Thyroid gland (tissue), 4 donors: ENCODE measurements around the gene UQCR11.

ENCODE experiments used
- POLR2A ChIP-seq, 2 donors: fragments of 450-650 bp; IDR thresholded peaks; one replicate each; pipeline ENCODE4 v1.6.1; 2017; ENCODE audit warnings: antibody characterized with exemption in 2 of 2, mild to moderate bottlenecking in 2 of 2, moderate library complexity in 1 of 2
- TF ChIP-seq, protein P1 (sequence below), 6 experiments: fragments of 200-600 bp in 3 of 6; fragments of 450-650 bp in 3 of 6; sonication (generic) in 3 of 6; IDR thresholded peaks; one replicate each; pipeline ENCODE4 v1.5.1; 2016 to 2019; ENCODE audit warnings: antibody characterized with exemption in 6 of 6, mild to moderate bottlenecking in 2 of 6, inconsistent platforms in 1 of 6, moderate library complexity in 1 of 6

GRCh38 chr19:1553415-1553814 lies 51.8 kb downstream of the UQCR11 start:
- TF ChIP-seq, protein P1, sequence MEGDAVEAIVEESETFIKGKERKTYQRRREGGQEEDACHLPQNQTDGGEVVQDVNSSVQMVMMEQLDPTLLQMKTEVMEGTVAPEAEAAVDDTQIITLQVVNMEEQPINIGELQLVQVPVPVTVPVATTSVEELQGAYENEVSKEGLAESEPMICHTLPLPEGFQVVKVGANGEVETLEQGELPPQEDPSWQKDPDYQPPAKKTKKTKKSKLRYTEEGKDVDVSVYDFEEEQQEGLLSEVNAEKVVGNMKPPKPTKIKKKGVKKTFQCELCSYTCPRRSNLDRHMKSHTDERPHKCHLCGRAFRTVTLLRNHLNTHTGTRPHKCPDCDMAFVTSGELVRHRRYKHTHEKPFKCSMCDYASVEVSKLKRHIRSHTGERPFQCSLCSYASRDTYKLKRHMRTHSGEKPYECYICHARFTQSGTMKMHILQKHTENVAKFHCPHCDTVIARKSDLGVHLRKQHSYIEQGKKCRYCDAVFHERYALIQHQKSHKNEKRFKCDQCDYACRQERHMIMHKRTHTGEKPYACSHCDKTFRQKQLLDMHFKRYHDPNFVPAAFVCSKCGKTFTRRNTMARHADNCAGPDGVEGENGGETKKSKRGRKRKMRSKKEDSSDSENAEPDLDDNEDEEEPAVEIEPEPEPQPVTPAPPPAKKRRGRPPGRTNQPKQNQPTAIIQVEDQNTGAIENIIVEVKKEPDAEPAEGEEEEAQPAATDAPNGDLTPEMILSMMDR (IDR thresholded peaks at IDR 0.05) = no peak
- TF ChIP-seq POLR2A (IDR thresholded peaks at IDR 0.05) = no peak
